GM21390 (cell line): ENCODE measurements around the gene BNC1.
"Not testable (repeated sequence)": the region's sequence is repeated elsewhere in the genome, so short reads cannot be mapped to it uniquely, and the experiment has no call there.

ENCODE experiments used
- ATAC-seq: cut with Tn5 transposase; IDR thresholded peaks from one replicate; pipeline ENCODE4 v1.9.1; 2021; ENCODE audit not compliant: unreplicated experiment

Gene BNC1

DNA sequence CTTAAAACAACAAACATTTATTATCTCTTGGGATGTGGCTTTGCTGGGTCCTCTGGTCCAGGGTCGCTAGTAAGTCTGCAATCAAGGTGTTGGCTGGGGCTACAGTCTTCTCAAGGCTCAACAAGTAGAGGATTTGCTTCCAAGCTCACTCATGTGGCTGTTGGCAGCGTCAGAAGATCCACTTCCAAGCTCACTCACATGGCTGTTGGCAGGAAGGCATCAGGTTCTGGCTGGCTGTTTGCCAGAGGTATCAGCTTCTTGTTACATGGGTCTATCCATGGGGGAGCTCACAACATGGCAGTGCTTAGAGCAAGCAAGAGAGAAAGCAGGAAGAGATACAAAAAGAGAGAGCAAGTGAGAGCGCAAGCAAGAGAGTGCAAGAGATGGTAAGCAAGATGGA lies 15.0 kb upstream of the BNC1 start:
- ATAC-seq: no peak

DNA sequence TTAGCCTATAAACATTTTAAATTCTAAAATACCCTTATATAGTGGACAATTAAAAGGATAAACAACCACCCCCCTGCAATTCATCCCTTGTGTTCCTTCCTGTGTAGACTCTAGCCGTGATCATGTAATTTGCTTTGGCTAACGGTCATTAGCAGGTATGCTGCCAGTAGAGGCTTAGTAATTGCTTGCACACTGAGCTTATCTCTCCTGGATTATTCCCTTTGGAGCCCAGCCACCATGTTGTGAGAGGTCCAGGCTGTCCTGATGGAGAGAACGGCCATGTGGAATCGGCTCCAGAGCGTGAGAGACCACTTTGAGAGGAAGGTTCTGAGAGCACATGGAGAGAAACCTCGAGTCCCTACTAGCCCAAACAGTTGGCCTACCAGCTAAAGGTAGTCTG lies 11.0 kb upstream of the BNC1 start:
- ATAC-seq: no peak

DNA sequence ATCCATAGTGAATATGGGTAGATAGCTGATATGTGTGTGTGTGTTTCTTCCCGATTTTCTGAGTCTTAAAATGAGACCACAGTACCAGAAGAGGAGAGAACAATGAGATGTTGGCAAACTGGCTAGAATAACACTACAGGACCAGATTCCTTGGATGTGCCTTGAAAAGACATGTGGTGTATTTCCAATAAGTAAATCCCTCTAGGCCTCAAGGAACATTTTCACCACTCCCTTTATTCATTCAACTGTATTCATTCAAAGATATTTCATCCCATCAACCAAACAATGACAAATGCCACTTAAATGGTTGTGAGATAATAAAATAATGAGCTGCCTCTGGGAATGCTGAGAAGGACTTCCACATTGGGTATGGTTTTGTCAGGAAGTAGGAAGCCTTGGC lies 8.7 kb upstream of the BNC1 start:
- no peak for ATAC-seq

DNA sequence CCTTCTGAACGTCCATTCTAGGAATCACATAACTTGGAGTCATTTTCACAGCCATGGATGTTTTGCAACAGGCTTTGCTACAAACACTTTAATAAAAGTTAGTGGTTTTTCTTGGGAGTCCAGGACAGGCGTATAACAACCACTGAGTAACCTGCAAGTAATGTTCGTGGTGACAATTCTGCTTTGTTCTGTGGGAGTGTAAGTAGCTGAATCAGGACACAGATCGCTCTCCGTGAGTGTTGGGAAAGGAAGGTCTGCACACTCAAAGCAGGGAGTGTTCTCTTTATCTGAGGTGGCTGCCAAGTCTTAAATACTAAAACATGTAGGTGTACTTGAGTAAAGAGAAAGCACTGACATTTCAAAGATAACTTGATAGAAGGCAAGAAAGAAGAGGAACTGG lies 7.9 kb upstream of the BNC1 start:
- no peak for ATAC-seq

DNA sequence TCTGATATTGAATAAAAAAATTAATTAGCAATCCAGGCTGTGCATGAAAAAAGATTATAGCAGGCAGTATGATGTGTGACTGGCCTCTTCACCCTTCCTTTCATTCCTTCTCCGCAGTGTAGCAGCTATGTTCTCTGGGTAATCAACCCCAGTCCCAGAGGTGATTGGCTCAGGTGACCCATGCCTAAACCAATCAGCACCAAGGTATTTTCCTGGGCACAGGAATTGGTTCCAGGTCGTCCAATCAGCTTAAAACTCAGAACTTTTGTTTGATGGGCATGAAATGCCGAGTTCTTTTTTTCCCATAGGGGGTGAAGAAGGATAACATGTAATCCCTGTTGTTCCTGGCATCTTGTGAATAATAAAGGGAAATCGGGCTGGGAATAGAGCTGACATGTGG lies 5.8 kb upstream of the BNC1 start:
- no peak for ATAC-seq

DNA sequence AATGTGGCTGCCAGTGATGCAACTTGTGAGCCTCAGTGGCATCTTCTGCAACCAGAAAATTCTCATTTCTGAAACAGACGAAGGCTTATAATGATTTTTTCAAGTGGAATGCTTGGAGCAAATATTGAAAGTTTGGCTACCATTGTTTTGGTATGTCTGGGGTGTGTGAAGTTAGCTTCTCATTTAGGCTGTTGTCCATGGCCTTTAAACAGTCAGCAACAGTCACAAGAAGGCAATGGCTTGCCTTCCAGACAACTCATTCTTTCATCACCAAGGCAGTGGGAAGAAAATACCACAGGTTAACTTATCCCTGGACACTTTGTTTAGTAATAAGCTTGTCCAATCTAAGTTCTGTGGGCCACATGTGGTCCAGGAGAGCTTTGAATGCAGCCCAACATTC lies 4.7 kb upstream of the BNC1 start:
- ATAC-seq: no peak

DNA sequence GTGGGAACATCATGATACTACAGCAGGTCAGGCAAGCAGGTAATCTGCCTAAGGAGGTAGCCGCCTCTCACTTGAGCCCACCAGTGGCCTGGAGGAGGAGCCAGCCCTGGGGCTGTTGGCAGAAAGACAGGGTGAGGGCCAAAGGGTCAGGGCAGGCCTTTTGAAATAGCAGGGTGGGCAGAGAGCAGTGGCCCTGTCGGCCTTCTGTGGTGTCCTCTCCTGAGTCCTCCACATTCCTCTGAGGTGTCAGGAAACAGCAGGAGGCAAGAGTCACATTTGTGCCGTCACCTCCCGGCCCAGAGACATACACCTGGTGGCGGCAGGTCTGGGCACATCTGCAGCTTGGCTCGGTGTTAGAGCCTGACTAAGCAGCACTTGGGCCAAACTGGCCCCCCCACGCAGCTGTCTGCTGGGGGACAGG lies 3.9 kb upstream of the BNC1 start:
- no peak for ATAC-seq

DNA sequence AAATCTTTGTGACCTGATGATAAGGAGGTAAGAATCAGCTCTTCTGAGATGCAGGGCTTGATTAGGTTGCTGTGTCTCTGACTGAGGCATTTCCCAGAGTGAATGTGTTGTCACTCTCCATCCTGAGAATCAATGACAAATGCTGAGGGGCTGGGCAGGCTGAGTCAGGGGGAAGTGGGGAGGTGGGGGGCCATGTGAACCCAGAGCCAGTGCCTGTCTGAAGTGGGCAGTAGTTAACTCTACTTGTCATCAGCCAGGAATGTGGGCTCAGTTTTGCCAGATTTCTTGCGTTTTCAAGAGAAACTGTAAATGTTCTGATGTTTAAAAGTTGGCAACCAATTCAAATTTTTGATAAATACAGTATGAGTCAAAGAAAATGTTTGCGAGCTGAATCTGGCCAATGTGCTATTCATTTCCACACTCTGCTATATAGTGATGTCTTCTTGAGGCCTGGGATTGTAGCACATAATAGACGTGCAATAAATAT lies 3.1 kb upstream of the BNC1 start:
- no peak for ATAC-seq

DNA sequence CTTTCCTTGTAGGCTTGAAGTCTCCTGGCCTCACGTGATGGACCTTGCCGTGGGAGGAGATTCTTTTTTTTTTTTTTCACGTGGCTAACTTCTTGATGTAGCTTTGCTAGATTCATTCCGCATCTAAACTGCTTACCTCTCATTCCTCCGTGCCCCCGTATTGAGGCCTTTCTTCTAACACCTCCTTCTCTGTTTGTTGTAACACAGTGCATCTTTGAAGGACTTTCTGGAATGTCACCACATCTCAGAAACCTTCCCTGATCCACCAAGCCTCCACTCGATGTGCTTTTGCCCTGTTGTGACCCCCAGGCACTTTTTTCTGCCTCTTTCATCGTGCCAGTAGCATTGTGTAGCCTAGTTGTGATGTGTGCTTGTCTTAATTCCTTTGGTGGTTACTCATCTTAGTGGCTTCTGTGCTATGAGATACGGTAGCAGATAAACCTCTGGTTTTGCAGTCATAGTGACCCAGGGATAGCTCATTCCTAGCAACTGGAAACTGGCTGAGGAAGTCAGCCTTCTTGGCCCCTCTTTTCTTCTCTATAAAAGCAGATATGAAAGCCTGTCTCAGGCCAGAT lies 1.6 kb upstream of the BNC1 start:
- ATAC-seq: no peak

DNA sequence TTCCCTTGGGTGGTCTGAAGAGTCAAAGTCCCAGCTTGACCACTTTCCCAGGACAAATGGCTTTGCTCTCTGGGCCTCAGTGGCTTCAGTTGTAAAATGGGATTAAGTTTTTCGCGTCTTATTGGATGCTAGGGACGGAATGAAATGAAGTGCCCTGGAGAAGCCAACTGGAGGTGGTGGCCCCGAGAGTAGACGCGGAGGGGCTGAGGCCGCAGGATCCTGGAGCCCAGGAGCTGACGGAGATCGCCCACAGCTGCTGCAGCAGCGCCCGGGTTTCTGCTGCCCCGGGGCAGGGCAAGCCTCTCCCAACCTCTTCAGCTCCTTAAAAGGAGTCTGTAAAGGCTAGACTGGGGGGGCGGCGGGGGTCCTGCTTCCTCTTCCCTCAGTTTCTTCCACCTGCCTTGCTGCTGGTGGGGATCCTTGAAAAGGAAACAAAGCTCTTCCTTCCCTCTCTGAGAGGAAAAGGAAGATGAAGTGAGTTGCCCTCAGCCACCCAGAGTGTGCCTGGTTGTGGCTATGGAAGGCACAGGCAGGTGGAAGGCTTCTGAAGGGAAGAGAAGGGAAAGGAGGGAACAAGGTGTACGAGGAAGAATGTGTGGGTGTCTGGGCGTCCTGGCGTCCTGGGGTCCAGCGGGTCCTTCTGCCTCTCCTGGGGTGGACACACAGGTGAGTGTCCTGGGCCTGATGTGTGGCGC lies 967 bp upstream of the BNC1 start:
- ATAC-seq: no peak

DNA sequence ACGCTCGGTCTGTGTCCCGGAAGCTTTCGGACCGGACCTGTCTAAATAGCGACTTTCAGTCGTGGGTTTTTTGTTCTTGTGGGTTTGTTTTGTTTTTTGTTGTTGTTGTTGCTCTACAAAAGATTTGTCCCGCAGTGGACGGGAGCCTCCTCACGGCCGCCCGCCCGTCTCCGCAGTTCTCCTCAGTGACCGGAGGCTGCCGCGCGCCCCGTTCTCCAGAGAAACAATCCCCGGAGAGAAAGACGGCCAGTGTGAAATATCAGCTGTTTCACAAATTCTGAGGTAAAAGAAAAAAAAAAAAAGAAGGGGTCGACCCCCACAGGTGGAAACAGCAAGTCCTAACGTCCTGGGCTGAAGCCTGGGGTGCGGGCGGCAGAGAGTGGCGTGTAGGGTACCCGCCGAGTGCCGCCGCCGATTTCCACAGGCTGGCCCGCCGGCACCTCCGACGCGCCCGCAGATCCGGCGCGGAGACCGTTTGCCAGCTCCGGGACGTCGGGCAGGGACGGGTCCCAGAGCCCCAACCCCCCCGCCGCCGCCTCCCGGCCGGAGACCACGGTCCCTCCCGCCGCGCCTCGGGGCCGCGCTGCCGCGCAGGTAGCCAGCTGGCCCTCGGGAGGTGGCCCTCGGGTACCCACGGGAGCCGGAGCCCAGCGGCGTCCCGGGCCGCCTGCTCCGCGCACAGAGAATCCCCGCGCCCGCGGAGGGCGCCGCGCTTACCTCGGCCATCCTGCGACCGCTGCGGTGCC lies 478 bp downstream of the BNC1 start:
- ATAC-seq: no peak

DNA sequence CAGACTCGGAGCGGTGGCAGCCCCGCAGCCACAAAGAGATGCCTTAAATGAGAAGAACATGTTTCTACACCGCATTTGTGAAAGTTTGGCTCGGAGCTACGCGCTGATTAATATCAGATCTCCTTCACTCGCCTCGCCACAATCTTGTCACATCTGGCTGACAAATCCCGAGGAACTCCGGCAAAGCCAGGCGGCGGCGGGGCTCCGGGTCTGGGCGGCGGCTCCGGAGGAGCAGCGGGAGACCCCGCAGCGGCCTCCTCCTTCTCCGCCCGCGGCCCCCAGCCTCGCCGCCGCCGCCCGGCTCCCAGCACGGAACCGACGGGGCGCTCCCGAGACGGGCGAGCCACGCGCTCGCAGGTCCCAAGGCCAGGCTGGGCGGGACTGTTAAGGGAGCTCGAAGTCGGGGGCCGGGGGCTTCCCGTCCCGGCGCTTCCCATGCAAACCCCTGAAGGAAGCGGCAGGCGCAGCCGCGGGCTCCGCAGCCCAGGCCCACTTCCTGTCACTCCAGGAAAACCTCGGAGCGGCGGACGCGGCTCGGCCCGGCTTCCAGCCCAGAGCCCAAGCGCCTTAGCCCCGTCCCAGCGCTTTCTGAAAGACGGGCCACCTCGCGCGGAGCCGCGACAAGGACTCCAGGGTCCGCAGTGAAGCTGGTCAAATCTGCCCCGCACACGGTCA lies 1.2 kb downstream of the BNC1 start:
- no peak for ATAC-seq

DNA sequence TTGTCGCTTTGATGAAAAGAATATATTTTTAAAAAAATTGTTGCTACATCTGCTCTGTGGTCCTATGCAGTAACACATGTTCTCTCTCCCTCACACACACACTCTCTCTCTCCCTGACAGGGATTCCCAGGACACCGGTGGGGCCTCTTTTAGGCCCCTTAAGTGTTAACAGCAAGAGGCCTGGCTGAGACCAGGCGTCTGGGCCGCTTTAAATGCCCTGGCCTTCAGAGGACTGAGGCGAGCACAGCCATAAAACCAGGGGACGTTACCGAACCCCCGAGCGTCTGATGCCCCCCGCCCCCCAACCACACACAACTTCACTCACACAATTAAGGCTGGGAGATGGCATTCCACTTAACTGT lies 1.7 kb downstream of the BNC1 start:
- no peak for ATAC-seq

DNA sequence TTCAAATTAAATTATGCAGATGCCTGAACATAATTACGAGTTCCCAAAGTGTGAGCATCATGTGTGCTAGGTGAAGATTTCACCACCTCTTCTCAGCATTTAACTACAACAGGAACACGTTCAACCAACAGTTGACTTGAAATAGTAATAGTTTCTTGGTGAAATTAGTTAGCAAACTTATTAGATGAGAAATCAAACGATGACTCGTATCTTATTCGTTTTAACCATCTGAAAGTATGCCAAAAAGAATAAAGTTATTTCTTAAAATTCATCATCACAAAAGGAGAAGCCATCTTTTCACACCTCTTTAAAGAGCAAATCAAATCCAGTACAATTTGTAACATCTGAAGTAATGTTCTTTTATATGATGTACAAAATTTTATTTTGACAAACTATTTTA lies 2.3 kb downstream of the BNC1 start:
- no peak for ATAC-seq

DNA sequence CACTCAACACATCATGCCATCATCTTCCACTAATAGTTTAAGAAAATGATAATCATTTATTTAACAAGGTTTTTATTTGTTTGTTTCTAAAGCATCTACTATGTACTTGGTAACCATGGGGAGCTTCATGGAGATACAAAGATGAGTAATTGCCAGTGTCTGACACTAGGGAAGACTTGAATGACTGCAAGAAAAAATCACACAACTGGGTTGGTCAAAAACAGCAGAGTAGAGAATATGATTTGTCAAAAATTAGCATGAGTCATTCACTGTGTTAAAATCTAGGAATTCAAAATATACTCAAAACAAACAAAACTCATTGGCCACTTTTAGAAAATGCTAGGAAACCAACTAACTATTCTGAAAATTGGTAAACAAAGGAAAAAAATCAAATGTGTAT lies 6.3 kb downstream of the BNC1 start:
- no peak for ATAC-seq

DNA sequence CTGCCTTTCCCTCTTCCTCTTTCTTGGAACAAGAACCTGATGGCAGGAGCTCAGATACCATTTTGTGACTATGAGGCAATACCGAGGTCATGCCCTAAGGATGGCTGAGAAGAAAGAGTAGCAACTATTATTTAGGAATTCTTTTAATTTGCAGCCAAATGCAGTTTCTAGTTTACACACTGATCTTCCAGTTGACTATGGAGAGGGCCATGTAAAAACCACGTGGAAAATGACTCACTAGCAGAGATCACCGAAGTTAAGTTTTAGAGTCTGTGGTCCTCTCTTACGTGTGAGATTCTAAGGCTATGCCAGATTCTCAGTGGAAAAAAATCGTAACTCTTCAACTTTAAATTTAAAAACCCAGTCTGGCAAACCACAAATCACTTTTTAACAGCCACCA lies 7.8 kb downstream of the BNC1 start:
- ATAC-seq: no peak

DNA sequence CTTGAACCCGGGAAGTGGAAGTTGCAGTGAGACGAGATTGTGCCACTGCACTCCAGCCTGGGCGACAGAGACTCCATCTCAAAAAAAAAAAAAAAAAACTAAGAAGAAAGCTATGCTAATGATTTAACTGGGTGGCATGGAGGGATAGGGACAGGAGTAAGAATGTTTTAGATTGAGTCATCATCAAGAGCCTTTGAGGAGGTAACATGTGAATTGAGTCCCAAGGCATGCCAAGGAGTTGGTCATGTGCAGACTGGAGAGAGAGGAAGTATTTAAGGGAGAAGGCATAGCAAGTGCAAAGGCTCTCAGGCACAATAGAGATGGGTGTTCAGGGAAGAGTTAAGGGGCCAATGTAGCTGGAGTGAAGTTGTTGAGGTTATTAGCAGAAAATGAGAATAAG lies 9.1 kb downstream of the BNC1 start:
- ATAC-seq: no peak

DNA sequence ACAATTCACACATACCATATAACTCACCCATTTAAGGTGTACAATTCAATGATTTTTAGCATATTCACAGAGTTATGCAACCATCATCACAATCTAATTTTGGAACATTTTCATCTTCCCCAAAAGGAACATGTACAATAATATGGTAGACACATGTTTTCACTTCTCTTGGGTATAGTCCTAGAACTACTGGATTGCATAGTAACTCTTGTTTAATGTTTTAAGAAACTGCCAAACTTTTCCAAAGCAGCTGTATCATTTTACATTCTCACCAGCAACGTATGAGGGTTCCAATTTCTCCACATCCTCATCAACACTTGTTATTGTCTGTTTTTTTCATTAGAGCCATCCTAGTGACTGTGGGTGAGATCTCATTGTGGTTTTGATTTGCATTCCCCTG lies 14.3 kb downstream of the BNC1 start:
- ATAC-seq: no peak

DNA sequence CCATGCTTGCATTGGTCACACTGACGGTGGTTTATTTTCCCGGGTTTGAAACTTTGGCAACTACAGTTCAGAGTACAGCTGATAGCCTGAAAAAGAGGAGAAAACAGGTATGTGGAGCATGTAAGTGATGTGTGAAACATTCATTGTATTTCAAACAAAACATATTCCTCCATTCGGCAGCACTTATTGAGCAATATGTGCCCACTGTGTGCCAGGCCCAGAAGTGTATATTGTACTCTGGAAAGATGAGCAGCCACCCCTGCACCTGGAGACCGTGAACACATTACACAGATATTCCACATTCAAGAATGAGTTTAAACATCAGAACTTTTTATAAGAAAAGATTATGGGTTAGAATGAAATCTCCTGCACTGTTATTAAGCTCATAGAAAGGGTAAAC lies 16.3 kb downstream of the BNC1 start:
- no peak for ATAC-seq

DNA sequence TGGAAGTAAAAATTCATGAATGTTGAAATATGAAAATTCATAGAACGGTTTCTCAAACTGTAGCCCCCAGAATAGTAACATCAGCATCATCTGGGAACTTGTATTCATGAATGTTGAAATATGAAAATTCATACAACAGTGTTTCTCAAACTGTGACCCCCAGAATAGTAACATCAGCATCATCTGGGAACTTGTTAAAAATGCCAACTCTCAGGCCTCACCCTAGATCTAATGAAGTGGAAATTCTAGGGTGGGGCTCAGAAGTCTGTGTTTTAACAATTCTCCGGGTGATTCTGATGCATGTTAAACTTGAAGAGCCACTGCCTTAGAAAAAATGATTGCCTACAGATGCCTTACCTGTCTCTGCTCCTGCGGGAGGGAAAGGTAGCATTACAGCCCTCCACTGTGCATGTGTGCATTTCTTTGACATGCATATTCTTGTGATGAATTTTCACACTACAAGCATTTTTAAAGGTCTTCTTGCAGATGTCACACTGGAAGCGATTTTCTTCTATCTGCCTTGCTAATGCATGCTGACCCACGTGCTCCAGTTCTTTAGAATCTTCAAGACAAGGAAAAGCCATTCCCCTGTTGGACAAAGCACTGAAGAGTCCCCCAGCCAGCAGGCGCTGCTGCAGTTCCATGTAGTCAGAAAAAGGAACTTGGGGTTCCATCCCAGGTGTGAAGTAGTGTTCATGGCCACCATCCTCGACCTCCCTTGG lies 21.7 kb downstream of the BNC1 start:
- no peak for ATAC-seq

DNA sequence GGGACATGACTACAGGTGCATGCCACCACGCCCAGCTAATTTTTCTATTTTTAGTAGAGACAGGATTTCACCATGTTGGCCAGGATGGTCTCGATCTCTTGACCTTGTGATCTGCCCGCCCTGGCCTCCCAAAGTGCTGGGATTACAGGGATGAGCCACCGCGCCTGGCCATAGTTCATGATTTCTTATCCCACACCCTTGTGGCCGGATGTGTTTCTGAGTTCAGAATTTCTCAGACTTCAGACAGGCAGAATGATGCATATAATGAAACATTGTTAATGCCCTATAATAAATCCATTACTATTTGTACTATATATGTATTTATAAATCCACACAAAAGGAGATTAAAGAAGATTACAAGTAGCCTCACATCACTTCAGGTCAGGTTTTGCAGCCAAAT lies 22.3 kb downstream of the BNC1 start:
- ATAC-seq: not testable (repeated sequence)
